ENCODE measurements around the gene ELMO2.

Gene ELMO2

DNA sequence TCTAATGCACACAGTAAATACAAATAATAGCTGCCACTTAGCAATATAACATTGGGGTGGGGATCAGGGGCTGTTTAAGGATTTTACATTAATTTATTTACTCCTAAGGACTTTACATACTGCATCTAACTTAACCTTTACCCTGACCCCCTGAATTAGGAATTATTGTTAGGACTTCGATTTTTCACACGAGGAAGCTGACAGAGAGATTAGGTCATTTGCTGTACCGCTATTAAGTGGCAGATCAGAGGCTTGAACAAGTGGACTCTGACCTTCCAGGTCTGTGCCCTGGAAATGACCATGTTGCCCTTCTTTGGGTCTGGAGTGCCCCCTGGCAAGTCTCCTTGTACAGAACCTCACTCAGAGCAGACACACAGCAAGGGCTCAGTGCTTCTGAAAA lies 5.2 kb upstream of the ELMO2 start:
- no peak for DNase-seq
- H3K9ac ChIP-seq (ENCODE audit: low read length), result no peak overlapping the region
- H3K27me3 ChIP-seq (replicated peaks; ENCODE audit: insufficient read depth, low read length), result no peaks in the 10 kb centered on the region
- H3K4me3 ChIP-seq (ENCODE audit: low read length), result no peak overlapping the region
- no peaks in the 10 kb centered on the region for H4K20me1 ChIP-seq (ENCODE audit: insufficient read depth, low read length)
- no peaks in the 10 kb centered on the region for H3K9me3 ChIP-seq (replicated peaks; ENCODE audit: insufficient read depth, low read length)
- TF ChIP-seq EZH2 (optimal IDR thresholded peaks at IDR 0.05; ENCODE audit: low read depth, low read length) (no peak), EZH2phosphoT487 (IDR thresholded peaks at IDR 0.05; ENCODE audit: low read length) (no peak)
- TF ChIP-seq, protein P1, sequence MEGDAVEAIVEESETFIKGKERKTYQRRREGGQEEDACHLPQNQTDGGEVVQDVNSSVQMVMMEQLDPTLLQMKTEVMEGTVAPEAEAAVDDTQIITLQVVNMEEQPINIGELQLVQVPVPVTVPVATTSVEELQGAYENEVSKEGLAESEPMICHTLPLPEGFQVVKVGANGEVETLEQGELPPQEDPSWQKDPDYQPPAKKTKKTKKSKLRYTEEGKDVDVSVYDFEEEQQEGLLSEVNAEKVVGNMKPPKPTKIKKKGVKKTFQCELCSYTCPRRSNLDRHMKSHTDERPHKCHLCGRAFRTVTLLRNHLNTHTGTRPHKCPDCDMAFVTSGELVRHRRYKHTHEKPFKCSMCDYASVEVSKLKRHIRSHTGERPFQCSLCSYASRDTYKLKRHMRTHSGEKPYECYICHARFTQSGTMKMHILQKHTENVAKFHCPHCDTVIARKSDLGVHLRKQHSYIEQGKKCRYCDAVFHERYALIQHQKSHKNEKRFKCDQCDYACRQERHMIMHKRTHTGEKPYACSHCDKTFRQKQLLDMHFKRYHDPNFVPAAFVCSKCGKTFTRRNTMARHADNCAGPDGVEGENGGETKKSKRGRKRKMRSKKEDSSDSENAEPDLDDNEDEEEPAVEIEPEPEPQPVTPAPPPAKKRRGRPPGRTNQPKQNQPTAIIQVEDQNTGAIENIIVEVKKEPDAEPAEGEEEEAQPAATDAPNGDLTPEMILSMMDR (IDR thresholded peaks at IDR 0.05; ENCODE audit: low read length), result no peak
- no peak overlapping the region for H3K4me2 ChIP-seq (ENCODE audit: low read depth, low read length)
- H3K9me2 ChIP-seq (replicated peaks; ENCODE audit: insufficient read depth, low read length), result no peaks in the 10 kb centered on the region
- no peak overlapping the region for H2AFZ ChIP-seq (ENCODE audit: low read length)
- H3K4me1 ChIP-seq (ENCODE audit: low read length), result peaks cover 9% of the 10 kb centered on the region
- no peaks in the 10 kb centered on the region for H3K36me3 ChIP-seq (replicated peaks; ENCODE audit: insufficient read depth, low read length)
- no peaks in the 10 kb centered on the region for H3K79me2 ChIP-seq (ENCODE audit: low read length)
- no peak overlapping the region for H3K27ac ChIP-seq (ENCODE audit: low read length)
- H3F3A ChIP-seq (ENCODE audit: insufficient read depth, low read length), result peaks cover 12% of the 10 kb centered on the region

- Histone ChIP-seq H3K9ac (ENCODE audit: low read length) (no peak overlapping the region), H4K20me1 (ENCODE audit: insufficient read depth, low read length) (no peaks in the 10 kb centered on the region), H3K9me3 (replicated peaks; ENCODE audit: insufficient read depth, low read length) (no peaks in the 10 kb centered on the region), H3K4me1 (ENCODE audit: low read length) (peaks cover 16% of the 10 kb centered on the region), H2AFZ (ENCODE audit: low read length) (no peak overlapping the region), H3K4me2 (ENCODE audit: low read depth, low read length) (peak overlapping the region; percentile 75; the same call in 1 of the 2 replicates), H3K27me3 (replicated peaks; ENCODE audit: insufficient read depth, low read length) (no peaks in the 10 kb centered on the region), H3K36me3 (replicated peaks; ENCODE audit: insufficient read depth, low read length) (no peaks in the 10 kb centered on the region), H3K9me2 (replicated peaks; ENCODE audit: insufficient read depth, low read length) (no peaks in the 10 kb centered on the region), H3K79me2 (ENCODE audit: low read length) (peaks cover 29% of the 10 kb centered on the region), H3F3A (ENCODE audit: insufficient read depth, low read length) (peaks cover 12% of the 10 kb centered on the region), H3K4me3 (ENCODE audit: low read length) (peak overlapping the region; percentile 93; the same call in 1 of the 2 replicates), H3K27ac (ENCODE audit: low read length) (no peak overlapping the region)
- TF ChIP-seq EZH2phosphoT487 (IDR thresholded peaks at IDR 0.05; ENCODE audit: low read length), result no peak
- TF ChIP-seq, protein P1 (IDR thresholded peaks at IDR 0.05; ENCODE audit: low read length), result no peak
- TF ChIP-seq EZH2 (optimal IDR thresholded peaks at IDR 0.05; ENCODE audit: low read depth, low read length), result no peak
- no peak for DNase-seq
Measured at GRCh38 chr20:46408281-46408731, 1.9 kb upstream of the ELMO2 start.

DNA sequence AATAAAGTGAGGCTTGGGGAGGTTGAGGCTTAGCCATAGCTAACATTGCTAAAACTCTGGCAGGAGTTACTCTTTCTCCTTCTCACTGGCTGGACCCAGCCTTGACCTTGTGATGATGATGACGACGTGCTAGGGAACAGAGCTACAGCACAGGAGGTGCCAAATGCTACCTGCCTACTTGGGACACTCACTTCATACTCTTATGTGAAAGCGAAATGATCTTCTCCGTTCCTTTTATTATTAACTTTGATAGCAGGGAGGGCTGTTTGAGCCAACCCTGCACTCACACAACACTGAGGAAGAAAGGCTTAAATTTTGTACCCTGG lies 1.2 kb upstream of the ELMO2 start:
- peaks cover 23% of the 10 kb centered on the region for H3K4me1 ChIP-seq (ENCODE audit: low read length)
- H3K9me2 ChIP-seq (replicated peaks; ENCODE audit: insufficient read depth, low read length), result no peaks in the 10 kb centered on the region
- H4K20me1 ChIP-seq (ENCODE audit: insufficient read depth, low read length), result no peaks in the 10 kb centered on the region
- H3K27ac ChIP-seq (ENCODE audit: low read length), result peak overlapping the region; percentile 46; the same call in 1 of the 2 replicates
- peak overlapping the region; percentile 75 for H3K4me2 ChIP-seq (ENCODE audit: low read depth, low read length)
- peak overlapping the region; percentile 93 for H3K4me3 ChIP-seq (ENCODE audit: low read length)
- H3K9me3 ChIP-seq (replicated peaks; ENCODE audit: insufficient read depth, low read length), result no peaks in the 10 kb centered on the region
- peak overlapping the region; percentile 68; the same call in 1 of the 2 replicates for H3K9ac ChIP-seq (ENCODE audit: low read length)
- H3K27me3 ChIP-seq (replicated peaks; ENCODE audit: insufficient read depth, low read length), result no peaks in the 10 kb centered on the region
- H3K36me3 ChIP-seq (replicated peaks; ENCODE audit: insufficient read depth, low read length), result no peaks in the 10 kb centered on the region
- H3K79me2 ChIP-seq (ENCODE audit: low read length), result peaks cover 36% of the 10 kb centered on the region
- peak; percentile 27 for DNase-seq
- TF ChIP-seq EZH2 (optimal IDR thresholded peaks at IDR 0.05; ENCODE audit: low read depth, low read length) (no peak), EZH2phosphoT487 (IDR thresholded peaks at IDR 0.05; ENCODE audit: low read length) (no peak)
- TF ChIP-seq, protein P1 (IDR thresholded peaks at IDR 0.05; ENCODE audit: low read length), result no peak
- peaks cover 12% of the 10 kb centered on the region for H3F3A ChIP-seq (ENCODE audit: insufficient read depth, low read length)
- H2AFZ ChIP-seq (ENCODE audit: low read length), result peak overlapping the region; percentile 84
